GM23248 (cell line): ENCODE results near the gene KLHL2.
"Not testable (repeated sequence)": the region's sequence is repeated elsewhere in the genome, so short reads cannot be mapped to it uniquely, and the experiment has no call there.

Experiments
- EZH2 ChIP-seq: fragments of 200-600 bp; sonication (generic); IDR thresholded peaks from 2 replicates; pipeline ENCODE4 v1.6.1; 2018; ENCODE audit warnings: antibody characterized with exemption, mild to moderate bottlenecking; ENCODE audit not compliant: insufficient read depth, poor library complexity, severe bottlenecking
- EZH2phosphoT487 ChIP-seq: fragments of 200-600 bp; sonication (generic); IDR thresholded peaks from 2 replicates; pipeline ENCODE4 v1.6.1; 2018; ENCODE audit warnings: antibody characterized with exemption, moderate library complexity, mild to moderate bottlenecking, low read depth; ENCODE audit not compliant: insufficient read depth

- not testable (repeated sequence) for TF ChIP-seq EZH2phosphoT487, EZH2
These were observed 14.8 kb downstream of the KLHL2 start for GRCh38 chr4:165221993-165222650.
